Activated CD4-positive, alpha-beta T cell treated with anti-CD3 and anti-CD28 coated beads, Interleukin-2, Interleukin-4, amounts not matched to agents 100 ng/mL and 50 ng/mL, durations not matched to agents 16 hours and 8 hours (primary cell): ENCODE measurements around the gene TMEM229A.
"Not testable (repeated sequence)": the region's sequence is repeated elsewhere in the genome, so short reads cannot be mapped to it uniquely, and the experiment has no call there.

ENCODE experiments used
- DNase-seq: peaks from one replicate; pipeline ENCODE4 v3.0.0-alpha.2; 2020; ENCODE audit warnings: low spot score

TMEM229A gene

DNA sequence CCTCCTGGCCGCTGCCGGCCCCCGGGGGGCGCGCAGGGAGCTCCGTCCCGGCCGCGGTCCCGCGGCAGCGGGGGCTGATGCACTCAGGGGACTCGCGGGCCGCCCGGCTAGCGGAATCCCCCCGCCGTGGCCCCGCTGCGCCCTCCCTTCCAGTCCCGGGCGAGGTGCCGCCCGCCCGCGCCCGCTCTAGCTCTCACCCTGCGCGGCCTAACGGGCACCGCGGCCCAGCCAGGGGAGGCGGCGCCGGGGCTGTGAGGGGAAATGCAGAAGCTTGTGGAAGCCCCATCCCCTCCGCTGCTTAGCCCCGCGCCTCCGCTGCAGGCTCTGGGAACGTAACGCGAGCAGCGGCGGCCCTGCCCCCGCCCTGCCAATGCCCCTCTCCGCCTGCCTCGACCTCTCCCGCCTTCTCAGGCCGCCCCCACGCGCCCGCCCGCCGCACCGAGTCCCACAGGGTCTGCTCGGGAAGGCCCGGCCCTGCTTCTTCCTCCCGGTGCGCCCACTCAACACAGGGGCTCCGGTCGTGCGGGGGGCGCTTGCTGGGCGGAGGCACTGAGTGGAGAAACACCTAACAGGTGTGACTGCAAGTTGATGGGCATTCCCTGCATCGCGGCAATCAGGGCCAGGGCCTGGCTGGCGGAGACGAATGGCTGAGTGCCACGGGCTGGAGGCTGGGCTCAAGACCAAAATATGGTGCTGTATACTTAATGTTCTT, 384 bp upstream of the TMEM229A start:
- DNase-seq = no peak

DNA sequence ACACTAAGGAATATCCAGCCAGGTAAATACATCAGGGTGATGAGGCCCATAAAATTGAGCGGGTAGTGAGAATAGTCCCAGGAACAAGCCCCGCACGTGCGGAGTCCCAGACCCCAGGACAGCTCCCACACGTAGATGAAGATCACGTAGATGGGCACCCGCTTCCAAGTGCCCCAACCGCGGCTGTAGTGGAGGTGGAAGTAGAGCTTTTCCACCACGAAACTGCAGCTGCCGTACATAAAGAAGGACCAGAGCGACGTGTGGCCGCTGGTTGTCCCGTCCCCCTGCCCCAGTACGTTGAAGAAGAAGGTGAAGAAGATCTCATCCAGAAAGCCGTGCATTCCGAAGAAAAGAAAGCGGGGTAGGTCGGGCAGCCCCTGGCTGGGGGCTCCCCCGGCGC, 948 bp downstream of the TMEM229A start:
- DNase-seq = no peak

DNA sequence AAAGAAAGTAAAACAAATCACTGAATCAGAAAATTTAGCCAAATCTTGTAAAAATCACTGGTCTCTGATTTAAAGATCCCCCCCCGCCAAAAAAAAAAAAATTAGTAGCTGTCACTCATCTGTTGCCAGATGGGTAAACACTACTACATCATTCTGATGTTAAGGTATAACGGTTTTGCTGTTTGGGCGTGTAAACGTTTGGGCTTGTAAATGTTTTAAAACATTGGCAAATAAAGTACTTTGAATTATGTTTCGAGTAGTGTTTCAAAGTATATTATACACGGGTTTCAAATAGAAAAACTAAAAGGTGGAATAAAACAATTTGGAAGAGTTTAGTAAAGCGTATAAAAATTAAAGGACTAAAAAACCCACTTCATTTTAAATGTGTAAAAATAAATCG, 1.5 kb downstream of the TMEM229A start:
- DNase-seq = no peak

DNA sequence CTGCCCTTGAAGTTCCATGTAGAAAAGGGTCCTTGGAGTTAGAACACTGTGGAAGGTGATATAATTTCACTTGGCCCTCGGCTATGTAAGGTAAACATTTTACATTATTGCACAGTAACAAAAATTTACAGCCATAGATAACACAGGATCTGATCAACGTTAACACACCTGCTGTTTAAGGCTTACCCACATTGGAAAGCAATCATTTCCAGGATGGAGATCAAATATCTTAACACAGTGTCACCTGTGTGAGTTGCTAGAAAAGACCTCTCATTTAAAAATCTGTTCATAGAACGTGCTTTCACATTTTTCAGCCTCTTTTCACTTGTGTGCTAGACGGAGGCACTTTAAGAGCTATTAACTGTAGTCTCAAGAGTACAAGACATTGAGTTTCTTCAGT, 1.9 kb downstream of the TMEM229A start:
- DNase-seq = no peak

DNA sequence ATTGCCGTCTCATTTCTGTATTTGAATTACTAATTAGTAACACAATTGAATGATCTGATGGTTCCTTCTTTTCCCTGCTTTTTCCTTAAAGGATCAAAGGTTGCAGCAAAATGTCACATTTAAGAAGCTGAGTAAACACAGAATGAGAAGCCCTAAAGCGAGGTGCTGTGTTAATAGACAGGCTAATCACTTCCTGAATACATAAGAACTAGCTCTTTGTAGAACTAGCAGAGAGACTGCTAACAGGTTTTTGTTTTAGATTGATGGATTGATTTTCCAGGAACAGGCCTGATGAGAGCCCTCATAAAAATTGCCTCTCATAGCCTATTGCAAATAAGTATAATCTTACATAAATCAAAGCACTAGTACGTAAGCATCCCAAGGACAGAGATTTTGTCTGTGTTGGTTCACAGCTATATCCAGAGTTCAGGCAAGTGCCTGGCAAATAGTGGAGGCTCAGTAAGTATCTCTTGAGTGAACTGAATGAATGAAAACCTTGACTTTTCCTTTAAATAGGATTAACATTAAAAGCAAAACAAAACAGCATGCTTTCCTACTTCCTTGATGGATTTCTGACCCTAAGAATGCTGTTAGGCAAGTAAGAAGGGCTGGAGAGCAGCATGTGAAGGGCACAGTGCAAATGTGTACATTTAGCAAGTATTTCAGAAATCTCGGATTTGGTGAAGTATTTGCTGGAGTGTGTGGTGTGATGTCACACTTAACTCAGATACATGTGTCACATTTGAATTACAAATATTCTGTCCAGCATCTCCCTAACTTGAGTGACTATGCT, 3.3 kb downstream of the TMEM229A start:
- DNase-seq = no peak

DNA sequence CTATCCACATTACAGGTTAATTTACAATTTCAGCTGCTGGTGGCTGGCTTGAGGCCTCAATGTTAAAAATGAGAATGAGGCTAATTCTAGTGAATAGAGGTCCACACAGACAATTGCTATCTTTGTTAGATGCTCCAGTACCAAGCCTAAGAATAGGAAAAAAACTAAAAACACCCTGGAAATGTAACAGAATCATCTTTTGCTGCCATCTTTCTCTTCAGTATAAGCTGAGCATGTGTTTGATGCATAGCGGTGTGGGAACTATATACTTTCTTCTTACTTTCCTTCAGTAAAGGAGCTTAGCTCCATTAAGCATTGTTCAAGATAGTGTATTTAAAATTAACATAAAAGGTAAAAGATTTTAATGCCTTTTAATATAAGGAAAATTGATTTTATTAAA, 5.6 kb downstream of the TMEM229A start:
- no peak for DNase-seq

DNA sequence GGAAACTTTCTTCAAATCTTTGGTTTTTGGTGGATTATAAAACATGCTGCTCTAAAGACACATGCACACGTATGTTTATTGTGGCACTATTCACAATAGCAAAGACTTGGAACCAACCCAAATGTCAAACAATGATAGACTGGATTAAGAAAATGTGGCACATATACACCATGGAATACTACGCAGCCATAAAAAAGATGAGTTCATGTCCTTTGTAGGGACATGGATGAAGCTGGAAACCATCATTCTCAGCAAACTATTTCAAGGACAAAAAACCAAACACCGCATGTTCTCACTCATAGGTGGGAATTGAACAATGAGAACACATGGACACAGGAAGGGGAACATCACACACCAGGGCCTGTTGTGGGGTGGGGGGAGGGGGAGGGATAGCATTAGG, 8.5 kb downstream of the TMEM229A start:
- not testable (repeated sequence) for DNase-seq

DNA sequence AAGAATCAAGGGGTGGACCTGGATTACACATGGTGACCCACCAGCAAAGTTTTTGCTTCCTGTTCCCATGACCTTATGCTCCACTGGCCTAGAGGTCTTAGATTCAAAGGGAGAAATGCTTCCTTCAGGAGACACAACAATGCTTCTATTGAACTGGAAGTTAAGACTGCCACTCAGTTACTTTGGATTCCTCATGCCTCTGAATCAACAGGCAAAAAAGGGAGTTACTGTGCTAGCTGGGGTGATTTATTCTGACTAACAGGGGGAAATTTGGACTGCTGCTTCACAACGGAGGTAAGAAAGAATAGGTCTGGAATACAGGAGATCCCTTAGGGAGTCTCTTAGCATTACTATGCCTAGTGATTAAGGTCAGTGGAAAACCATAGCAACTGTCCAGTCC, 10.3 kb downstream of the TMEM229A start:
- DNase-seq = no peak

DNA sequence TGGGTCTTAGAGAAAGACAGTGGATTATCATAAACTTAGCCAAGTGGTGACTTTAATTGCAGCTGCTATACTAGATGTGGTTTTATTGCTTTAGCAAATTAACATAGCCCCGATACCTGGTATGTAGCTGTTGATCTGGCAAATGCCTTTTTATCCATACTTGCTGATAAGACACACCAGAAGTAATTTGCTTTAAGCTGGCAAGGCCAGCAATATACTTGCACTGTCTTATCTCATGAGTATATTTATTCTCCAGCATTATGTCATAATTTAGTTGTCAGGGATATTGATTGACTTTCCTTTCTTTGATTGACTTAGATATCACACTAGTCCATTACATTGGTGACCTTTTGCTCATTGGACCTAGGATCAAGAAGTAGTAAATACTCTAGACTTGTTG, 12.8 kb downstream of the TMEM229A start:
- DNase-seq = no peak

DNA sequence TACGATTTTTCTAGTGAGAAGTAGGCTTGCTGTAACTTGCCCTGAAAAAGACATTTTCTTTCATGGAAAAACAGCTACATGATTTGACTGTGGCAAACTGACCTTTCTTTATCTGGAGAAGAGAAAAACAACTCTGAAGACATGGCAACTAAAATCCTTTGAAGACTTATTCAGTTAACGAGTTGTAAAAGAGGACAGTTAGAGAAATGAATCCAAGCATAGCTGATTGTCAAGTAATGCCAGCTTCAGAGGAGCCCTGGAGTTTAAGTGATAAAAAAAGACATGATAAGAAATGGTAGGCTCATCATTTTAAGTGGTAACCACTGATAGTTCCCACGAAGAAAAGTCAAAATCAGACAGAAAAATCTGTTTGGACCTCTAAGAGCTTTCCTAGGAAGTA, 19.6 kb downstream of the TMEM229A start:
- no peak for DNase-seq

DNA sequence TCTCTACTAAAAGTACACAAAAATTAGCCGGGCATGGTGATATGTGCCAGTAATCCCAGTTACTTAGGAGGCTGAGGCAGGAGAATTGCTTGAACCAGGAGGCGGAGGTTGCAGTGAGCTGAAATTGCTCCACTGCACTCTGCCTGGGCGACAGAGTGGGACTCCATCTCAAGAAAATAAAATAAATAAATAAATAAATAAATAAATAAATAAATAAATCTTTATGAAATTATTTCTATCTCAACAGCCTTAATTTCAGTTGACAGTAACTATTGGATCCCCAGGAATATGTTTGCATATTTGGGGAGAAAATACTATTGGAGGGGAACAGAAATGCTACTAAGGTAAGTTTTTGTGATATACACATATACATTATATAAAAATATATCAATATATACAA, 20.0 kb downstream of the TMEM229A start:
- no peak for DNase-seq

DNA sequence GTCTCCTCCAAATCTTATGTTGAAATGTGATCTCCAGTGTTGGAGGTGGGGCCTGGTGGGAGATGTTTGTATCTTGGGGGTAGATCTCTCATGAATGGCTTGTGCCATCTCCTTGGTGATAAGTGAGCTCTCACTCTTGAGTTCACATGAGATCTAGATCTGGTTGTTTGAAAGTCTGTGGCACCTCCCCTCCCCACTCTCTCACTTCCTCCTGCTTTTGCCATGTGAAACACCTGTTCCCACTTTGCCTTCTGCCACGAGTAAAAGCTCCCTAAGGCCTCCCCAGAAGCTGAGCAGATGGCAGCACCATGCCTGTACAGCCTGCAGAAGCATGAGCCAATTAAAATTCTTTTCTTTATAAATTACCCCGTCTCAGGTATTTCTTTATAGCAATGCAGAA, 23.5 kb downstream of the TMEM229A start:
- DNase-seq = no peak

DNA sequence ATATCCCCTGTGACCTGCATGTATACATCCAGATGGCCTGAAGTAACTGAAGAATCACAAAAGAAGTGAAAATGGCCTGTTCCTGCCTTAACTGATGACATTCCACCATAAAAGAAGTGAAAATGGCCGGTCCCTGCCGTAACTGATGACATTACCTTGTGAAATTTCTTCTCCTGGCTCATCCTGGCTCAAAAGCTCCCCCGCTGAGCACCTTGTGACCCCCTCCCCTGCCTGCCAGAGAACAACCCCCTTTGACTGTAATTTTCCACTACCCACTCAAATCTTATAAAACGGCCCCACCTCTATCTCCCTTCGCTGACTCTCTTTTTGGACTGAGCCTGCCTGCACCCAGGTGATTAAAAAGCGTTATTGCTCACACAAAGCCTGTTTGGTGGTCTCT, 24.6 kb downstream of the TMEM229A start:
- DNase-seq = not testable (repeated sequence)

DNA sequence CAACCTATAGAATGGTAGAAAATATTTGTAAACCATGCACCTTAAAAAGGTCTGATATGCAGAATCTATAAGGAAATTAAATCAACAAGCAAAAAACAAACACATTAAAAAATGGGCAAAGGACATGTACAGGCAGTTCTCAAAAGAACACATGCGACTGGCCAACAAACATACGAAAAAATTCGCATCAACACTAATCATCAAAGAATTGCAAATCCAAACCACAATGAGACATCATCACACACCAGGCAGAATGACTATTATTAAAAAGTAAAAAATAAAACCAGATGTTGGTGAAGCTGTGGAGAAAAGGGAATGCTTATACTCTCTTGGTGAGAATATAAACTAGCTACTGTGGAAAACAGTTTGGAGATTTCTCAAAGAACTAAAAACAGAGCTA, 33.2 kb downstream of the TMEM229A start:
- no peak for DNase-seq

DNA sequence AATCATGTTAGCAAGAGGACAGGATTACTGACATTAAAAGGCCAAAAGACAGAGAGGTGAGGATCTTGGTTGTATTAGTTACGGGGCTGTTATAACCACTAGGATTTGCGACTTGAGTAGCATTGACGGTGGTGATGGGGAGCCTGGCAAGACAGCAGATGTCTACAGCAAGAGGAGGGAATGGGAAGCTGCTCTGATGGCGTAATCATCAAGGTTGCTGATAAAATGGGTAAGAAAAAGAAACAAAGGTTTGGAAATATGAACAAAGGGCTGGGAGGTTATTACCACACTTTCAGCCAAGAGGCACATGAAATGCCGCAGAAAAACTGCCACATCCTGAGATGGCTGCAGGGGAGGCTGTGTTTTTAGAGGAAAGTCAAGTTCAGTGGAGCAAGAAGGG, 33.9 kb downstream of the TMEM229A start:
- DNase-seq = no peak

DNA sequence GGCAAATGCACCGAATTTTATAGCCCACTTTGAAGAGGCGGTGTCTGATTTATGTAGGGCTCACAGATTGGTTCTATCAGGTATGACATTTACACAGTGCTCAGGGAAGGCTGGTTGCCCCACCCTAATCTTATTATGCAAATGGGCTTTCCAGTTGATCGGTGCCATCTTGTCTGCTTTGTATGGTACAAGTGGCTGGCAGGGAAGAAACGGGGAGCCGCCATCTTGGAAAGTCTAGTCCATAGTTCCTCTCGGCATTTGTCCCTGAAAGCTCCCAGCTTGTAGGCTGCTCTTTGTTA, 36.6 kb downstream of the TMEM229A start:
- no peak for DNase-seq

DNA sequence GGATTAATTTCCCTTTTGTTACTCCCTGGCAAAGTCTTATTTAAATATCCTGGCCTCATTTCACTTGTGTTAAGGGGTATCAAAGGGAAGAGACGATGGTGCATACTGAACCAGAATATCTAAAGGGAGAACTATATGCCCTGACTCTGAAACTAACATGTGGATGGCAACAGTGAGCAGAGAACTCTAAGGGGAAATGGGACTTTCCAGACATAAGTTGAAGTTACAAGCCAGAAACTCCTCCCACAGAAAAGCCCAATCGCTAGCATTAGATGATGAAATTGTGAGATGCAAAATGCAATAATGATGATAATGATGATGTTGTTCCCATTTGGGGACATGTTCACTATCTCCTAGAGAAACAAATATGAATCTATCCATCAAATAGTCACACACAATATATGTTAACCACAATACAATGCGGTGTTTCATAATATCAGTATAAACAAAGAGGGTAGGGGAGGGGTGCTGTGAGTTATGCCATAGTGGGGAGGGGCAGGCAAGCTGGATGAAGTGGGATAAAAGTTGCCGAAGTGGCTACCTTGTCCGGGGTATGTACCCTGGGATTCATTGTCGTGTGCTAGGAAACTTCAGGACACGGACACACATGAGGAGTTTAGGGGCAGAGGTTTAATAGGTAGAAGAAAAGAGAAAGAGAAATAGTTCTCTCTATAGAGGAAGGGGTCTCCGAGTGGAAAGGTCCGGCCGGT, 37.1 kb downstream of the TMEM229A start:
- DNase-seq = no peak

DNA sequence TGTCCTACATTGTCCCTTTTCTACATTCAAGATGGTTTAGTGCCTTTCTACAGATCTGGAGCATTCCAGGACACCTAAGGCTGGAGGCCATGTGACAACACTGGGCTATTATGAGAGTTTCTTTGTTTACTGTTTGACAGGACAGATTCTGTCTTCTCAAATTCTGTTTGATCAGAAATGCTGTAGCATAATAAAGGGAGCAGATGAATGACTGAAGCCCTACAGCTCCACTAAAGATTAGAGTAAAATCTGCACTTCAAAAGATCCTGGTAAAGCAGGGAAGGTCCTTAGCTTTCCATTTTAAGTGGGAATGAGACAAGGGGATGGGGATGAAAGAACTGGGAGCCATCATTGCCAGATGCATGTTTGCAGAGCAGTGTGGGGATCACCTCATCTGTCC, 38.4 kb downstream of the TMEM229A start:
- no peak for DNase-seq

DNA sequence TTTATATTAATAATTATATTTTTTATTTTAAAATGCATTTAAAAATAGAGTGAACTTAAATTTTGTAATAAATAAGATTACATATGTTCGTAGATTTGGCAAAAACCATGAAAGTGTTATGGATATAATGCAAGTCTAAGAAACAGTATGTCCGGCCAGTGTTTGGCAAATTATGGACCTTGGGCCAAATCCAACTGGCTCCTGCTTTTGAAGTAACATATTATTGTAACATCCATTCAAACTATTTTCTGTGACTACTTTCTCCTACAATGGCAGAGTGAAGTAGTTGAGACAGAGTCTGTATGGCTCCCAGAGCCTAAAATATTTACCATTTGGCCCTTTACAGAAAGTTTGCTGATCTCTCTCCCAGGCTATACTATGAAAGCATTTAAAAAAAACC, 38.9 kb downstream of the TMEM229A start:
- DNase-seq = no peak

DNA sequence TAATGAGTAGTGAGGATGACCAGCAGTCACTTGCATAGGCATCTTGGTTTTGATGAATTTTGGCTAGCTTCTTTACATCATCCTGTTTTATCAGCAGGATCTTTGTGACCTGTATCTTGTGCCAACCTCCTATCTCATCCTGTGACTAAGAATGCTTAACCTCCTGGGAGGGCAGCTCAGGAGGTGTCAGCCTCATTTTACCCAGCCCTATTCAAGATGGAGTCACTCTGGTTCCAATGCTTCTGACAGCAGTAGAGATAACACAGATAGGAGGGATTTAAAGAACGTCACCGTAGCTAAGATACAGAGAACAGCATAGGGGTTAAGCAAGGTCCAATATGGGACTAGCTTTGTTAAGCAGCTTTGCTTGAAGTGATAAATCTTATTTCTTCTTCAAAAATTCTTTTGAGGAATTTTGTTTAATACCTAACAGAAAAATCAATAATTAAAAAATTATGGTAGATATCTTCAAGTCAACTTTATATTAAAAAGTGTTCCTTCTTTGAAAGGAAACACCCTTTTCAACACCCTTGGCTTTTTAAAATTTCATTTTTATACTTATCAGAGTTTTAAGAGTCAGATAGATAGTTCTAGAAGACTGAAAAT, 39.9 kb downstream of the TMEM229A start:
- DNase-seq = no peak

DNA sequence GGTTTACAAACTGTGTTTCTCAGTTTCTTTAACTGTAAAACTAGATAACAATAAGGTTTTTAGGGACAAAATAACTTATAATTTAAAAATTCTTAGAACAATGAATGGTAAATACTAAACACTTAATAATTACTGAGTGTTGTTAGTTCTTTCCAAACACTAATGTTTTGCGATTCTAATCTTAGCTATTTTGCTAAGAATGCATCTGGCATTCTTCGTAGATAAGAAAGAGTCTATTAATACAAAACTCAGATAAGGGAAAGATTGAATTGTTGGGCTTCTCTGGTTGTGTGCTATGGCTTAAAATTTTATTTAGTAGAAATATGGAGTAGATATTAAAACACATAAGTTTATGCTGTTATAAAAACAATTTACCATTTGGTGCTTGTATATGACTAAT, 45.4 kb downstream of the TMEM229A start:
- no peak for DNase-seq
